HCT116 (cell line): ENCODE results near the gene MYBPH.

Source experiments
- POLR2A ChIP-seq: IDR thresholded peaks from 2 replicates; pipeline ENCODE4 v1.7.0; 2011; ENCODE audit warnings: borderline replicate concordance; ENCODE audit not compliant: insufficient read depth, insufficient read length; ENCODE audit errors: extremely low read depth
- POLR2AphosphoS5 ChIP-seq: IDR thresholded peaks from 2 replicates; pipeline ENCODE4 v1.6.1; 2011; ENCODE audit warnings: mild to moderate bottlenecking, low read depth, low read length, moderate library complexity
- TF ChIP-seq, protein P1 (sequence below): IDR thresholded peaks from 2 replicates; pipeline ENCODE4 v1.6.1; 2012
- TF ChIP-seq, protein P2 (sequence below), 3 experiments: fragments of 200-600 bp in 1 of 3; sonication (generic) in 1 of 3; IDR thresholded peaks in 2 of 3; conservative IDR thresholded peaks in 1 of 3; 2 replicates each; pipeline ENCODE4 v1.5.1; 2012 to 2017; ENCODE audit warnings: low read depth in 2 of 3, low read length in 2 of 3, antibody characterized with exemption in 1 of 3, borderline replicate concordance in 1 of 3, control low read depth in 1 of 3, mild to moderate bottlenecking in 1 of 3, mixed read lengths in 1 of 3, mixed run types in 1 of 3, moderate library complexity in 1 of 3; ENCODE audit not compliant: insufficient read depth in 1 of 3

DNA sequence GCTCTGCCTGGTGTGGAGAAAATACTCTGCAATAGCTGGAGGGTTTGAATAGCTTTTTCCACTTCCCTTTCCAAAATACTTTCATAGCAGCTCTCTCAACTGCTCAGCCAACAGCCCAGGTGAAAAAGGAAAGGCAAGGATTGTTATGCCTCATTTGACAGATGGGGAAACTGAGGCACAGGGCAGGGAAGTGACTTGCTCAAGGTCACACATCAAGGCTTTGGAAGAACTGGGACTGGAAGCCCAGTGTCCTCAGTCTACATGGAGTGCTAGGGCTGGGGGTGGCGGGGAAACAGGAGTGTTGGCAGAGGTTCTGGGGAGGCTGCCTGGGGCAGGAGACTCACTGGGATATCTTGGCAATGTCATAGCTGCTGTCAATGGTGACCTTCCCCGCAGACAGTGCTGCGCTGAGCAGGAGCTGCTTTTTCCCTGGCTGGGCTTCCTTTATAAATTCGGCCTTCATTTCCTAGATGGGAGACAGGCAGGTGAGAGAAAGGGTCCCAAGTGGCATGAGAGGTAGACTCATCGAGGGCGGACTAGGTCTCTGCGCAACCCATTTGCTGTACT is 6.8 kb upstream of the MYBPH start:
- TF ChIP-seq POLR2AphosphoS5: no peak
- TF ChIP-seq, protein P1, sequence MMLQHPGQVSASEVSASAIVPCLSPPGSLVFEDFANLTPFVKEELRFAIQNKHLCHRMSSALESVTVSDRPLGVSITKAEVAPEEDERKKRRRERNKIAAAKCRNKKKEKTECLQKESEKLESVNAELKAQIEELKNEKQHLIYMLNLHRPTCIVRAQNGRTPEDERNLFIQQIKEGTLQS: no peak
- TF ChIP-seq, protein P2, sequence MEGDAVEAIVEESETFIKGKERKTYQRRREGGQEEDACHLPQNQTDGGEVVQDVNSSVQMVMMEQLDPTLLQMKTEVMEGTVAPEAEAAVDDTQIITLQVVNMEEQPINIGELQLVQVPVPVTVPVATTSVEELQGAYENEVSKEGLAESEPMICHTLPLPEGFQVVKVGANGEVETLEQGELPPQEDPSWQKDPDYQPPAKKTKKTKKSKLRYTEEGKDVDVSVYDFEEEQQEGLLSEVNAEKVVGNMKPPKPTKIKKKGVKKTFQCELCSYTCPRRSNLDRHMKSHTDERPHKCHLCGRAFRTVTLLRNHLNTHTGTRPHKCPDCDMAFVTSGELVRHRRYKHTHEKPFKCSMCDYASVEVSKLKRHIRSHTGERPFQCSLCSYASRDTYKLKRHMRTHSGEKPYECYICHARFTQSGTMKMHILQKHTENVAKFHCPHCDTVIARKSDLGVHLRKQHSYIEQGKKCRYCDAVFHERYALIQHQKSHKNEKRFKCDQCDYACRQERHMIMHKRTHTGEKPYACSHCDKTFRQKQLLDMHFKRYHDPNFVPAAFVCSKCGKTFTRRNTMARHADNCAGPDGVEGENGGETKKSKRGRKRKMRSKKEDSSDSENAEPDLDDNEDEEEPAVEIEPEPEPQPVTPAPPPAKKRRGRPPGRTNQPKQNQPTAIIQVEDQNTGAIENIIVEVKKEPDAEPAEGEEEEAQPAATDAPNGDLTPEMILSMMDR (IDR thresholded peaks at IDR 0.05 in 2 of 3, conservative IDR thresholded peaks at IDR 0.05 in 1 of 3; ENCODE audit: borderline replicate concordance in 1 of 3, insufficient read depth in 1 of 3, low read depth in 2 of 3, low read length in 2 of 3): no peak
- TF ChIP-seq POLR2A: no peak
